OCI-LY3 (cell line): Measurements from ENCODE around the gene RPS10.

Source experiments
- CTCF ChIP-seq: fragments of 200-600, 300-600 bp; sonication (generic); IDR thresholded peaks from 2 replicates; pipeline ENCODE4 v1.5.1; 2014; ENCODE audit warnings: antibody characterized with exemption, low read length, low read depth
- EZH2phosphoT487 ChIP-seq: fragments of 200-600 bp; shearing (Covaris generic); IDR thresholded peaks from 2 replicates; pipeline ENCODE4 v1.6.1; 2018; ENCODE audit warnings: antibody characterized with exemption, mixed run types, low read depth

- TF ChIP-seq CTCF (no peak), EZH2phosphoT487 (no peak)
These were observed 44.8 kb downstream of the RPS10 start for GRCh38 chr6:34381081-34381480.
